Measurements from ENCODE around the gene GPR37L1. TPM values are rescaled to one million over a fixed set of nuclear protein-coding genes. Genes with fewer than 3 reads are reported as not detected.
A peak's percentile ranks its signal among the peaks of the same experiment; 100 is the strongest.
"Not testable (repeated sequence)": the region's sequence is repeated elsewhere in the genome, so short reads cannot be mapped to it uniquely, and the experiment has no call there.

The GPR37L1 gene
- total and polyA plus RNA-seq, 5 donors: 0.06 to 0.21 (median 0.16) TPM; not detected in 1

DNA sequence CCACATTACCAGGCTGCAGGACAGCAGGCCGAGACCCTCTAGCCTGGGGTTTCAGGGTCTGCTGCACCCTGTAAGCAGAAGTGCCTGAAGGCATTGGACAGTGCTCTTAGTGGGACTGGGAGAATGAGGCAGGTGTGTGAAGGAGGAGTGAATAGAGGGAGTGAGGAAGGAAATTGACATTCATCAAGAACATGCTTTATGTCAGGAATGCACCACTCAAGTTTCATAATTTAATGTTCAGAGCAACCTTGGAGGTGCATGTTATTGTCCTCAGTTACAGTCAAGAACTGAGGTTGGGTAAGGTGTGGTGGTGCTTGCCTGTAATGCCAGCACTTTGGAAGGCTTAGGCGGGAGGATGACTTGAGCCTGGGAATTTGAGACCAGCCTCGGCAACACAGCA is 11.7 kb upstream of the GPR37L1 start:
- Histone ChIP-seq H3K9me3 (ENCODE audit: control insufficient read depth, low read length) (no peaks in the 10 kb centered on the region), H3K27ac (ENCODE audit: low read length) (no peak overlapping the region), H3K4me3 (ENCODE audit: low read length) (no peak overlapping the region), H3K4me1 (ENCODE audit: control insufficient read depth, insufficient read depth, low read length) (peaks cover 8% of the 10 kb centered on the region), H3K27me3 (ENCODE audit: control insufficient read depth, insufficient read depth) (no peaks in the 10 kb centered on the region)
- 69% methylated on average over 3 of the region's 3 CpGs for WGBS
- intact Hi-C loops (cut with DNase I): no loop called here
- ATAC-seq (no peak), DNase-seq (no peak)

- DNase-seq: peak in 1 of 3 donors; percentile 0
- H3K4me1 ChIP-seq (ENCODE audit: control insufficient read depth, insufficient read depth, low read length); H3K4me3 ChIP-seq (ENCODE audit: low read length); intact Hi-C loops (cut with DNase I); H3K9me3 ChIP-seq (ENCODE audit: control insufficient read depth, low read length); H3K27me3 ChIP-seq (ENCODE audit: control insufficient read depth, insufficient read depth); ATAC-seq; H3K27ac ChIP-seq (ENCODE audit: low read length): not testable (repeated sequence)
- WGBS: 93% methylated on average over 7 of the region's 7 CpGs
Measured at GRCh38 chr1:202111589-202111988, 11.1 kb upstream of the GPR37L1 start.

GRCh38 chr1:202112859-202113689 is 9.6 kb upstream of the GPR37L1 start:
- Histone ChIP-seq H3K27me3 (ENCODE audit: control insufficient read depth, insufficient read depth) (no peaks in the 10 kb centered on the region), H3K4me1 (ENCODE audit: control insufficient read depth, insufficient read depth, low read length) (peaks cover 6% of the 10 kb centered on the region), H3K27ac (ENCODE audit: low read length) (peak overlapping the region; percentile 84), H3K9me3 (ENCODE audit: control insufficient read depth, low read length) (no peaks in the 10 kb centered on the region), H3K4me3 (ENCODE audit: low read length) (no peak overlapping the region)
- intact Hi-C loops (cut with DNase I): no loop called here
- 12% methylated on average over 5 of the region's 5 CpGs for WGBS
- ATAC-seq: peak; percentile 67 to 72
- peak; percentile 38 to 74 (median 65) for DNase-seq

DNA sequence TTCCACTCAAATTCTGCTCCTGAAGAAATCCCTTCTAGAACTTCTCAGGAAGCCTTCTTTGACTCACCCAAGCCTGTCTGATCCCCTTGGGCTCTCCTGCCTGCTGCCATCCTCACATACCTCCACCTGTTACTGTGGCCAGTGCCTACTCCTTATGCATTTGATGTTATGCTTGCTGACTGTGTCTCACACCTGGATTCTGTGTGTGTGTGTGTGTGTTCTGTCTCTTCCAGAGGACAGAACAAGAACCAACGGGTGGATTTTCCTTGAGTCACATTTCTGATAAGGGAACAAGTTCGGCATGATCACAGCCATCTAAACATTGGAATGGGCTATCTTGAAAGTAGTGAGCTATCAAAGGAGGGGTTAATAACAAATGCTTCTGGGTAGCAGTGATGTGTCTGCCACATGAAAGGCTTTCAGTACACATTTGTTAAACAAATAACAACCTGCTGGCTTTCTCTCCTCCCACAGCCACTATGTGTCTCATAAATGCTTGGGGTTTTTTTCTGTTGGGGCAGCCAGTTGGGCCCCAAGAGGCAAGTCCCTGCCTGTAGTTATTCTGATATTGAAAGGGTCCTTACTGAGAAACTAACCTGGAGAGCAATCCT is 8.9 kb upstream of the GPR37L1 start:
- no peaks in the 10 kb centered on the region for H3K27me3 ChIP-seq (ENCODE audit: control insufficient read depth, insufficient read depth)
- H3K27ac ChIP-seq (ENCODE audit: low read length): peak overlapping the region; percentile 84
- no peak overlapping the region for H3K4me3 ChIP-seq (ENCODE audit: low read length)
- intact Hi-C loops (cut with DNase I): no loop called here
- no peak for ATAC-seq
- peaks cover 6% of the 10 kb centered on the region for H3K4me1 ChIP-seq (ENCODE audit: control insufficient read depth, insufficient read depth, low read length)
- no peak for DNase-seq
- 38% methylated on average over 2 of the region's 2 CpGs for WGBS
- H3K9me3 ChIP-seq (ENCODE audit: control insufficient read depth, low read length): no peaks in the 10 kb centered on the region

- DNase-seq: peak in 1 of 3 donors; percentile 26
- Histone ChIP-seq H3K4me3 (ENCODE audit: low read length) (no peak overlapping the region), H3K27ac (ENCODE audit: low read length) (no peak overlapping the region), H3K9me3 (ENCODE audit: control insufficient read depth, low read length) (no peaks in the 10 kb centered on the region), H3K27me3 (ENCODE audit: control insufficient read depth, insufficient read depth) (no peaks in the 10 kb centered on the region), H3K4me1 (ENCODE audit: control insufficient read depth, insufficient read depth, low read length) (peaks cover 6% of the 10 kb centered on the region)
- ATAC-seq: no peak
- WGBS: 94% methylated on average over 8 of the region's 8 CpGs
- intact Hi-C loops (cut with DNase I): loop anchor here in 2 of 4 donors (5.0 kb wide), 1 partner anchor 109 kb away; no protein-coding TSS in a partner anchor
Measured at GRCh38 chr1:202116287-202116686, 6.4 kb upstream of the GPR37L1 start.

- DNase-seq: peak in 1 of 3 donors; percentile 4
- H3K27me3 ChIP-seq (ENCODE audit: control insufficient read depth, insufficient read depth): no peaks in the 10 kb centered on the region
- H3K4me3 ChIP-seq (ENCODE audit: low read length): no peak overlapping the region
- WGBS: 66% methylated on average over 10 of the region's 10 CpGs
- H3K27ac ChIP-seq (ENCODE audit: low read length): no peak overlapping the region
- H3K9me3 ChIP-seq (ENCODE audit: control insufficient read depth, low read length): no peaks in the 10 kb centered on the region
- ATAC-seq: peak in 1 of 2 donors; percentile 24
- intact Hi-C loops (cut with DNase I): loop anchor here in 3 of 4 donors (2.0 to 5.0 kb wide), 2 partner anchors 107 to 111 kb away; partner anchors contain the start of gene ELF3 (in 1 of the 3)
- H3K4me1 ChIP-seq (ENCODE audit: control insufficient read depth, insufficient read depth, low read length): peaks cover 6% of the 10 kb centered on the region
Measured at GRCh38 chr1:202117898-202118371, 4.8 kb upstream of the GPR37L1 start.

DNA sequence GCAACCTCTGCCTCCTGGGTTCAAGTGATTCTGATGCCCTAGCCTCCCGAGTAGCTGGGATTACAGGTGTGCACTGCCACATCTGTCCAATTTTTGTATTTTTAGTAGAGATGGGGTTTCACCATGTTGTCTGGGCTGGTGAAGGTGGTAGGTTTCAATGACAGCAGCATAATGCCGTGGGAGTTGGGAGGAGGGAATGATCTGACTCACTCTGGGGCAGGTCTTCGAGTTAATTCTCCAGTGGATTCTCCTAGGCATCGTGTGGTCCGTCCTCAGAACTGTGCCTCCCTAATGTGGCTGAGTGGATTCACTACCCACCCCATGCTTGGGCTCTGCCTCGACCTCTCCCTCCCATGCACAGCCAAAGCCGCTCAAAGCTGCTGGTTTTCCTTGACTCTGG is 1.7 kb upstream of the GPR37L1 start:
- intact Hi-C loops (cut with DNase I): loop anchor here in 1 of 4 donors (5.0 kb wide), 1 partner anchor 114 kb away; no protein-coding TSS in a partner anchor
- no peak overlapping the region for H3K4me3 ChIP-seq (ENCODE audit: low read length)
- DNase-seq: no peak
- H3K4me1 ChIP-seq (ENCODE audit: control insufficient read depth, insufficient read depth, low read length): no peaks in the 10 kb centered on the region
- 71% methylated on average over 7 of the region's 7 CpGs for WGBS
- no peaks in the 10 kb centered on the region for H3K9me3 ChIP-seq (ENCODE audit: control insufficient read depth, low read length)
- H3K27me3 ChIP-seq (ENCODE audit: control insufficient read depth, insufficient read depth): no peaks in the 10 kb centered on the region
- ATAC-seq: no peak
- H3K27ac ChIP-seq (ENCODE audit: low read length): no peak overlapping the region

DNA sequence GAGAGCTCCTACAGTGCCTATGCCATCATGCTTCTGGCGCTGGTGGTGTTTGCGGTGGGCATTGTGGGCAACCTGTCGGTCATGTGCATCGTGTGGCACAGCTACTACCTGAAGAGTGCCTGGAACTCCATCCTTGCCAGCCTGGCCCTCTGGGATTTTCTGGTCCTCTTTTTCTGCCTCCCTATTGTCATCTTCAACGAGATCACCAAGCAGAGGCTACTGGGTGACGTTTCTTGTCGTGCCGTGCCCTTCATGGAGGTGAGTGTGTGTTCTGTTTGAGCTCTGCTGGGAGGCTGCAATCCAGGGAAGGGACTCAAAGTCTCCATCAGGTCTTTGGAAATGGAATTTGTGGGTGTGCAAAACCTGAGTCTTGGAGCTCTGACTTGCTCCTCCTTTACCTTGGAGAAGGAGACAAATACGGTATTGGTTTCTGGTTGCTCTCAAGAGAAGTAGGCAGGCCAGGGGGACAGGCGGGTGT is 658 bp downstream of the GPR37L1 start:
- DNase-seq: no peak
- 90% methylated on average over 10 of the region's 10 CpGs for WGBS
- Histone ChIP-seq H3K4me3 (ENCODE audit: low read length) (no peak overlapping the region), H3K27ac (ENCODE audit: low read length) (no peak overlapping the region), H3K4me1 (ENCODE audit: control insufficient read depth, insufficient read depth, low read length) (no peaks in the 10 kb centered on the region), H3K9me3 (ENCODE audit: control insufficient read depth, low read length) (no peaks in the 10 kb centered on the region), H3K27me3 (ENCODE audit: control insufficient read depth, insufficient read depth) (no peaks in the 10 kb centered on the region)
- no peak for ATAC-seq
- intact Hi-C loops (cut with DNase I): loop anchor here in 1 of 4 donors (5.0 kb wide), 1 partner anchor 116 kb away; no protein-coding TSS in a partner anchor

- Histone ChIP-seq H3K9me3 (ENCODE audit: control insufficient read depth, low read length) (no peaks in the 10 kb centered on the region), H3K4me1 (ENCODE audit: control insufficient read depth, insufficient read depth, low read length) (no peaks in the 10 kb centered on the region), H3K27me3 (ENCODE audit: control insufficient read depth, insufficient read depth) (no peaks in the 10 kb centered on the region), H3K27ac (ENCODE audit: low read length) (no peak overlapping the region), H3K4me3 (ENCODE audit: low read length) (no peak overlapping the region)
- intact Hi-C loops (cut with DNase I): loop anchor here in 1 of 4 donors (5.0 kb wide), 1 partner anchor 117 kb away; no protein-coding TSS in a partner anchor
- 75% methylated on average over 7 of the region's 7 CpGs for WGBS
- no peak for DNase-seq
- ATAC-seq: no peak
Measured at GRCh38 chr1:202124142-202124541, 1.4 kb downstream of the GPR37L1 start.

GRCh38 chr1:202125611-202126010 is 2.9 kb downstream of the GPR37L1 start:
- intact Hi-C loops (cut with DNase I): no loop called here
- Histone ChIP-seq H3K27me3 (ENCODE audit: control insufficient read depth, insufficient read depth) (no peaks in the 10 kb centered on the region), H3K9me3 (ENCODE audit: control insufficient read depth, low read length) (no peaks in the 10 kb centered on the region), H3K27ac (ENCODE audit: low read length) (no peak overlapping the region), H3K4me3 (ENCODE audit: low read length) (no peak overlapping the region), H3K4me1 (ENCODE audit: control insufficient read depth, insufficient read depth, low read length) (no peaks in the 10 kb centered on the region)
- 90% methylated on average over 8 of the region's 8 CpGs for WGBS
- DNase-seq (no peak), ATAC-seq (no peak)

DNA sequence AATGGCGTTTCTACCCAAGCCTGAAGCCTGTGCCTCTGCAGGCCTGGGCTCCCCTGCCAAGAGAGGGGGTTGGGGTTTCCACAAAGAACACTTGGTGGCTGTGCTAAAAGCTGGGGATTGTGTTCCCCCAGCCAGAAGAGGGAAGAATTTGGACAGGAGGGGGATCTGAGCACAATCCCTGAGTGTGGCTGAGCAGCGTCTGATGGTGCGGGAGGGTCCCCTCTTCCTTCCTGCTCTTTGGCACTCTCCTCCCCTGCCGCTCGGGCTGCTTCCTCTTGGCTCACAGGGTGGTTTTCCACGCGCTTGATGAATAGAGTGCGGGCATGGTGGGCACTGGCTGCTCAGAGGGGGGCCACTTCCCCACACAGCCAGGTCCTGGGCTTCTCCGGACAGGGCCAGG is 3.7 kb downstream of the GPR37L1 start:
- H3K27ac ChIP-seq (ENCODE audit: low read length): no peak overlapping the region
- WGBS: 42% methylated on average over 9 of the region's 9 CpGs
- DNase-seq: no peak
- intact Hi-C loops (cut with DNase I): no loop called here
- no peaks in the 10 kb centered on the region for H3K4me1 ChIP-seq (ENCODE audit: control insufficient read depth, insufficient read depth, low read length)
- no peaks in the 10 kb centered on the region for H3K9me3 ChIP-seq (ENCODE audit: control insufficient read depth, low read length)
- ATAC-seq: no peak
- no peak overlapping the region for H3K4me3 ChIP-seq (ENCODE audit: low read length)
- no peaks in the 10 kb centered on the region for H3K27me3 ChIP-seq (ENCODE audit: control insufficient read depth, insufficient read depth)
